ENCODE data around the gene TM4SF4. TPM values are rescaled to one million over a fixed set of nuclear protein-coding genes. Genes with fewer than 3 reads are reported as not detected.
A peak's percentile ranks its signal among the peaks of the same experiment; 100 is the strongest.

The TM4SF4 gene
- total RNA-seq, 1 experiment from 2014 or later = not detected

DNA sequence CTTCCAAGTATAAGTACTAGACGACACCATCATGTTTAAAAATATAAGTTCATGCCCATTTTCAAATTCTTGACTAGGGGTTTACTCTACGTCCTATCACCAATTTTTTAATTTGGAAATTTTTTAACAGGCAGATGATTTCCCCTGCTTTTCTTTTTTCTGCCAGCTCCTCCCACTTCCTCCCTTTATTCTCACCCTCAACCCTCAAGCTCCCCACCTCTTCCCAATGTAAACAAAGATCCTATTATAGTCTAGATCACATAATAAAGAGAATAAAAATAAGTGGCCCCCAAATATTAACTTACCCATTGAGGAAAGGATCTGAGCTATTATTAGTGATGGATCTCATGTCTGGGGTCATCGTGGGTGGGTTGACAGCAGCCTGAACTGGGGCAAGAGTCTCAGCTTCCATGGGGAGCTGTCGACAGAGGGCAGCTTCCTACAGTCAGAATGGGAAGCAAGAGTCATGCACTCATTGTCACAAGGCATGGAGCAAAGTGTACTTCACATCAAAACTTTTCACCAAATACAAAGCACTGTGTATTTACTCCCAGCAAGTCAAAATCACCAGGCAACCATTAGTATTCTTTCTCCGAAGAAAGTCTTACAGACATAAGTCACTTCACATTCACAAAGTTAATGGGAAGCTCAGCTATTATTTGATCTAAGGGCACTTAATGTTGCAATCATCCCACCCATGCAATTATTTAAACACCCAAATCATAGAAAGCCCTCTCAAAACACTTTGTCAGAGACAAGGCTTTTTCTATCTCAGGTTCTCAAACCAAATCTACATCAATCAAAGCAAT is 53.2 kb downstream of the TM4SF4 start:
- H3K4ac ChIP-seq (ENCODE audit: low read depth, low read length) = no peak overlapping the region
- H3K23me2 ChIP-seq (ENCODE audit: insufficient read length, low read depth, low read length, poor library complexity, severe bottlenecking) = no peaks in the 10 kb centered on the region
- no peak for DNase-seq
- H3K14ac ChIP-seq (ENCODE audit: insufficient read depth, low read length) = no peak overlapping the region
- no CpG with 5 or more reads among the region's 5 CpGs for WGBS (ENCODE audit: extremely low coverage, insufficient read length, low lambda C conversion rate)
- TF ChIP-seq, protein P1, sequence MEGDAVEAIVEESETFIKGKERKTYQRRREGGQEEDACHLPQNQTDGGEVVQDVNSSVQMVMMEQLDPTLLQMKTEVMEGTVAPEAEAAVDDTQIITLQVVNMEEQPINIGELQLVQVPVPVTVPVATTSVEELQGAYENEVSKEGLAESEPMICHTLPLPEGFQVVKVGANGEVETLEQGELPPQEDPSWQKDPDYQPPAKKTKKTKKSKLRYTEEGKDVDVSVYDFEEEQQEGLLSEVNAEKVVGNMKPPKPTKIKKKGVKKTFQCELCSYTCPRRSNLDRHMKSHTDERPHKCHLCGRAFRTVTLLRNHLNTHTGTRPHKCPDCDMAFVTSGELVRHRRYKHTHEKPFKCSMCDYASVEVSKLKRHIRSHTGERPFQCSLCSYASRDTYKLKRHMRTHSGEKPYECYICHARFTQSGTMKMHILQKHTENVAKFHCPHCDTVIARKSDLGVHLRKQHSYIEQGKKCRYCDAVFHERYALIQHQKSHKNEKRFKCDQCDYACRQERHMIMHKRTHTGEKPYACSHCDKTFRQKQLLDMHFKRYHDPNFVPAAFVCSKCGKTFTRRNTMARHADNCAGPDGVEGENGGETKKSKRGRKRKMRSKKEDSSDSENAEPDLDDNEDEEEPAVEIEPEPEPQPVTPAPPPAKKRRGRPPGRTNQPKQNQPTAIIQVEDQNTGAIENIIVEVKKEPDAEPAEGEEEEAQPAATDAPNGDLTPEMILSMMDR (conservative IDR thresholded peaks at IDR 0.05) = peak; percentile 32; the same call in 2 of the 3 replicates
- H4K20me1 ChIP-seq (ENCODE audit: control insufficient read depth, insufficient read depth, insufficient read length) = no peaks in the 10 kb centered on the region
- peaks cover 3 to 21% (median 16%) of the 10 kb centered on the region in 3 experiments; a peak in 6 of 7 replicates for H3K36me3 Mint-ChIP-seq (ENCODE audit: insufficient read depth in 1 of 3, low read depth in 3 of 3)
- no peaks in the 10 kb centered on the region for H3K27me3 ChIP-seq (ENCODE audit: insufficient read depth, low read length)
- H2AK5ac ChIP-seq (ENCODE audit: insufficient read length, low read length) = no peak overlapping the region
- H3K18ac ChIP-seq (ENCODE audit: insufficient read length, low read depth, low read length) = no peak overlapping the region
- H3K9me3 ChIP-seq (ENCODE audit: control insufficient read depth, low read depth, low read length) = no peaks in the 10 kb centered on the region
- H3K79me1 ChIP-seq (ENCODE audit: insufficient read depth, low read depth, low read length, poor library complexity, severe bottlenecking) = no peaks in the 10 kb centered on the region
- H3K79me2 ChIP-seq (ENCODE audit: insufficient read depth, low read length) = no peaks in the 10 kb centered on the region
- H3K56ac ChIP-seq (ENCODE audit: insufficient read length, low read depth, low read length) = no peak overlapping the region
- H3K27ac ChIP-seq (ENCODE audit: insufficient read length, low read depth, low read length) = no peak overlapping the region
- no peaks in the 10 kb centered on the region; the same call in 1 of the 2 replicates for H3K4me1 ChIP-seq (ENCODE audit: insufficient read depth, low read length)
- H3K27me3 Mint-ChIP-seq (ENCODE audit: low read depth) = no peaks in the 10 kb centered on the region
- H2BK20ac ChIP-seq (ENCODE audit: low read depth, low read length, poor library complexity, severe bottlenecking) = no peak overlapping the region
- peaks cover 9 to 11% of the 10 kb centered on the region in 2 experiments for H3K4me1 Mint-ChIP-seq
- no peak overlapping the region for H3K23ac ChIP-seq (ENCODE audit: insufficient read length, low read depth, low read length)
- H2BK15ac ChIP-seq (ENCODE audit: low read depth, low read length) = no peak overlapping the region
- H3K9ac ChIP-seq (ENCODE audit: extremely low read depth, insufficient read length, low read length) = no peak overlapping the region
- H3K27ac Mint-ChIP-seq = peak overlapping the region in 2 of 3 experiments; percentile 27 to 58; a peak in 3 of 7 replicates
- no peak overlapping the region for H4K8ac ChIP-seq (replicated peaks; ENCODE audit: insufficient read length, low read depth, low read length)
- no peak overlapping the region for H2AFZ ChIP-seq (ENCODE audit: low read length)
- H3T11ph ChIP-seq (ENCODE audit: low read length) = no peak overlapping the region
- no peak overlapping the region for H2BK120ac ChIP-seq (ENCODE audit: low read depth, low read length, poor library complexity, severe bottlenecking)
- H3K4me3 Mint-ChIP-seq = no peak overlapping the region
- H3K9me3 Mint-ChIP-seq = no peaks in the 10 kb centered on the region
- H4K91ac ChIP-seq (ENCODE audit: insufficient read length, low read depth, low read length) = no peak overlapping the region
- no peak overlapping the region for H2BK12ac ChIP-seq (ENCODE audit: insufficient read length, low read depth, low read length)
- H2BK5ac ChIP-seq (ENCODE audit: insufficient read length, low read length) = no peak overlapping the region
- no peak overlapping the region for H3K4me2 ChIP-seq (ENCODE audit: insufficient read depth, insufficient read length, low read length)
- no peak overlapping the region for H4K5ac ChIP-seq (ENCODE audit: insufficient read length, low read depth, low read length)
